ENCODE data around the gene PADI2. TPM values are rescaled to one million over a fixed set of nuclear protein-coding genes. Genes with fewer than 3 reads are reported as not detected.

PADI2 gene
- total and polyA plus RNA-seq, 4 experiments from 2014 or later = 0.14 TPM; not detected in 3

DNA sequence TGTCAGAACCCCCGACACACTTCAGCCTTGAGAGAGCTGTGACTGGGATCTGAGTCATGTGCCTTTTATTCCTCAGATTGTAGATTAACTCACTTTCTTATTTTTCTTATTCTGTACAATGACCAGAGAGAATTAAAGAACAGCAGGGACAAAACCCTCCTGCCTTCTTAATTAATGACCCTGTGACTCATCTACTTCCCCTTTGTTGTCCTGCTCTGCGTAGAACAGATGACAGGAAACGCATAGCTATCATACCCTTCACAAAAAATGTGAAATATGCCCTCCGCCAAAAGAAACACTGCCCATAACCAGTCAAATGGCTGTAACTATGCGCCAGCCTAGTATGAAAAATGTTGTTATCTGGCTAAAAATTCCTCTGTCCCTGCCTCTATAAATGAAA, 9.1 kb upstream of the PADI2 start:
- no peak for DNase-seq
- POLR2A ChIA-PET (ENCODE audit: partially characterized antibody) = no interaction called here
- H3K9me3 ChIP-seq (ENCODE audit: control insufficient read depth in 1 of 2, low read length in 2 of 2) = no peaks in the 10 kb centered on the region
- H3K4me1 ChIP-seq (ENCODE audit: insufficient read depth, low read length) = no peaks in the 10 kb centered on the region
- H3K36me3 ChIP-seq (ENCODE audit: insufficient read depth, low read length) = no peaks in the 10 kb centered on the region
- no peaks in the 10 kb centered on the region for H3K9me3 Mint-ChIP-seq
- H3K4me3 Mint-ChIP-seq = no peak overlapping the region
- peaks cover 7 to 12% of the 10 kb centered on the region in 2 donors for H3K27me3 Mint-ChIP-seq
- no peaks in the 10 kb centered on the region for H3K36me3 Mint-ChIP-seq
- no peak overlapping the region for H3K4me3 ChIP-seq (ENCODE audit: low read length in 2 of 2)
- H3K27me3 ChIP-seq (ENCODE audit: insufficient read depth, low read length) = no peaks in the 10 kb centered on the region
- H3K4me1 Mint-ChIP-seq = peaks cover 0 to 2% (median 0%) of the 10 kb centered on the region in 4 donors
- CTCF ChIA-PET (ENCODE audit: partially characterized antibody) = interaction anchor here (9.2 kb wide), 1 partner anchor 109 kb away, joined by 144 read pairs; no protein-coding TSS in a partner anchor
- no peak overlapping the region for H3K27ac ChIP-seq (ENCODE audit: low read depth, low read length)
- H3K27ac Mint-ChIP-seq = no peak overlapping the region
- intact Hi-C loops (cut with micrococcal nuclease) = loop anchor here (10.0 kb wide), 1 partner anchor 206 kb away; no protein-coding TSS in a partner anchor

DNA sequence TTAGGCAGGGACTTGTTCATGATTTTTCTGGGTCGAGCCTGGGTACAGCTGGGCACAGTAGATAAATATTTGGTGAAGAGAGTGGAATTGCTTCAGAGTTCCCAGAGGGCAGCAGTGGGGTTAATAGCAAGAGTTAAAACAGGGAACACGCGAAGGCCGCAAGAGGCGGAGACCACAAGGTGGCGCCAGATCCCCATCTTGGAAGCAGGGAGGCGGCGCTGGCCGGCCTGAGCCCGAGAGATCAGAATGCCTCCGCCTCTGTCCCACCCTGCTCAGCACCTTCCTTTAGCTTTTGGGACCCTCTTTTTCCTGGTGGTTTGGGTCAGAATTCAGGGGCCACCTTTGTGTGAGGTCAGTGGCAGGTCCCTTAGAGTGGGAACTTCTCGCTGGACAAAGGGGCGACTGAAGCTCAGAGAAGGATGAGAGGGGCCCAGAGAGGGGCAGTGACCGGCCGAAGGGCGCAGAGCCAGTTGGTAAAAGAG, 6.5 kb upstream of the PADI2 start:
- H3K27ac Mint-ChIP-seq = peak overlapping the region in 1 of 7 donors; percentile 30

DNA sequence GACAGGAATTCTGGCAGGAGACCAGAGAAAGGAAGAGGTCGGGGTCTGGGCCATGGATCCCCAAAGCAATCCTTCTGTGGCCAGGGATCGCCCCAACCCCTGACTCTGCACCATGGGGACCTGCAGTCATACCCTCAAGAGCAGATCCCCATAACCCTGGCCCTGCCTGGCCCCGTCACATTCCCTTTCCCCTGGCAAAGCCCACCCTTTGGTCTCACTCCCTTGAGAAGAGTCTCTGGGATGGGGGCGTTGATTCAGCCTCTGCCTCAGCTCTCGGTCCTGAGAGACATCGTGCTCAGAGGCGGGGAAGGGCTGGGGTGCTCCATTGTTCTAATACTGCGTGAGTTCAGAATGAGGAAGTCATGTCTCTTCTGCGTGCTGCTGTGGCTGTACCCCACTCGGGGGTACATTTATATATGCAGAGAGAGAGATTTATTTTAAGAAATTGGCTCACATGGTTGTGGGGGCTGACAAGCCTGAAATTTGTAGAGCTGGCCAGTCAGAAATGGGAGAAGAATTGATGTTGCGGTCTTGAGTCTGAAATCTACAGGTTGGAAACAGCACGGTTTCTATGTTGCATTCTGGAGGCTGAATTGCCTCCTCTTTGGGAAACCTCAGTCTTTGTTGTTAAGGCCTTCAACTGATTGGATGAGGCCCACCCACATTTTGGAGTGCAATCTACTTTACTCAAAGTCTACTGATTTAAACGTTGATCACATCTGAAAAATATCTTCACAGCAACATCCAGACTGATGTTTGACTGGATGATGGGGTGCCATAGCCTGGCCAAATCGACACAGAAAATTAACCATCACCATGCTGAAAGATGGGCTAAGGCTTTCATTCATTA, 4.2 kb upstream of the PADI2 start:
- H3K27ac Mint-ChIP-seq = peak overlapping the region in 1 of 7 donors; percentile 64
- Histone ChIP-seq H3K27me3 (ENCODE audit: insufficient read depth, low read length) (peaks cover 5% of the 10 kb centered on the region), H3K27ac (ENCODE audit: low read depth, low read length) (no peak overlapping the region), H3K9me3 (ENCODE audit: control insufficient read depth in 1 of 2, low read length in 2 of 2) (no peaks in the 10 kb centered on the region), H3K36me3 (ENCODE audit: insufficient read depth, low read length) (no peaks in the 10 kb centered on the region), H3K4me3 (ENCODE audit: low read length in 2 of 2) (no peak overlapping the region), H3K4me1 (ENCODE audit: insufficient read depth, low read length) (peaks cover 10% of the 10 kb centered on the region)
- no peak overlapping the region for H3K4me3 Mint-ChIP-seq
- CTCF ChIA-PET (ENCODE audit: partially characterized antibody) = interaction anchor here (1.1 to 9.2 kb wide), 2 partner anchors 114 to 199 kb away, joined by 3 to 144 read pairs; no protein-coding TSS in a partner anchor
- DNase-seq = no peak
- intact Hi-C loops (cut with micrococcal nuclease) = loop anchor here (2.0 to 10.0 kb wide), 2 partner anchors 211 to 283 kb away; no protein-coding TSS in a partner anchor
- peaks cover 0 to 7% (median 4%) of the 10 kb centered on the region in 4 donors for H3K4me1 Mint-ChIP-seq
- POLR2A ChIA-PET (ENCODE audit: partially characterized antibody) = no interaction called here
- H3K27me3 Mint-ChIP-seq = peaks cover 8 to 27% of the 10 kb centered on the region in 2 donors
- H3K36me3 Mint-ChIP-seq = no peaks in the 10 kb centered on the region
- H3K9me3 Mint-ChIP-seq = no peaks in the 10 kb centered on the region

More for the DNA sequence above, 6.5 kb upstream of the PADI2 start:
- Mint-ChIP-seq H3K4me1 (peaks cover 0 to 2% (median 0%) of the 10 kb centered on the region in 4 donors), H3K4me3 (no peak overlapping the region), H3K36me3 (no peaks in the 10 kb centered on the region), H3K27me3 (peaks cover 5 to 18% of the 10 kb centered on the region in 2 donors), H3K9me3 (no peaks in the 10 kb centered on the region)
- H3K4me1 ChIP-seq (ENCODE audit: insufficient read depth, low read length) = no peaks in the 10 kb centered on the region
- no peaks in the 10 kb centered on the region for H3K36me3 ChIP-seq (ENCODE audit: insufficient read depth, low read length)
- no peaks in the 10 kb centered on the region for H3K27me3 ChIP-seq (ENCODE audit: insufficient read depth, low read length)
- H3K27ac ChIP-seq (ENCODE audit: low read depth, low read length) = no peak overlapping the region
- intact Hi-C loops (cut with micrococcal nuclease) = loop anchor here (1.0 to 10.0 kb wide), 3 partner anchors 112 to 281 kb away; no protein-coding TSS in a partner anchor
- CTCF ChIA-PET (ENCODE audit: partially characterized antibody) = interaction anchor here (0.9 to 9.2 kb wide), 9 partner anchors 10 to 211 kb away, joined by 3 to 144 read pairs (median 4); no protein-coding TSS in a partner anchor
- POLR2A ChIA-PET (ENCODE audit: partially characterized antibody) = interaction anchor here (1.6 kb wide), 1 partner anchor 111 kb away, joined by 6 read pairs; no protein-coding TSS in a partner anchor
- no peaks in the 10 kb centered on the region for H3K9me3 ChIP-seq (ENCODE audit: control insufficient read depth in 1 of 2, low read length in 2 of 2)
- no peak overlapping the region for H3K4me3 ChIP-seq (ENCODE audit: low read length in 2 of 2)
- peak; percentile 65 to 74 (median 69) for DNase-seq

DNA sequence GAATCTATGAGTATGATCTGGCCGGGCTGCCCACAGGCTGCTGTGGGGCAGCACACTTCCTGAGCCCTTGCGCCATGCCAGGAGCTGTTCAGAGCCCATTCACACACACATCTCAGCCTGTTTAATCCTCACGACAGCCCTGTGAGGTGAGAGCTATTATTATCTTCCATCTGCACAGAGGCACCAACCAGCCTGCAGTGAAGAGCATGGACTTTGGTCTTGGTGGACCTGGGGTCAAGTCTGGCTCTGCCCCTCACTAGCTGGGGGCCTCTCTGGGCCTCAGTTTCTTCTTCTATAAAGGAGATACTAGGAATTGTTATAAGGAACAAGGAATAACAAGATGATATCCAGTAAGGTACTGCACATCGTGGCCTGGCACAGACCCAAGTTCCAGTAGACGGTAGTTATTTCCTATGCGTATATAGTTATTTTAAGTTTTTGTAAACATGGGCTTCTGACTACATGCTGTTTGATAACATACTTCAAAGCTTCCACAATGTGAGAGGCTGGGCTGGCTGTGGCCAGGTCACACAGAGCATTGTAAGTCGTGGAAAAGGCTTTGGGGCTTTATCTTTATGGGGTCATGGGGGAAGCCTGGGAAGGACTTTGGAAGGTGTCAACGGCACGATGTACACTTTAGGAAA, 3.4 kb upstream of the PADI2 start:
- no peak overlapping the region for H3K4me3 ChIP-seq (ENCODE audit: low read length in 2 of 2)
- H3K36me3 ChIP-seq (ENCODE audit: insufficient read depth, low read length) = no peaks in the 10 kb centered on the region
- no peaks in the 10 kb centered on the region for H3K9me3 ChIP-seq (ENCODE audit: control insufficient read depth in 1 of 2, low read length in 2 of 2)
- H3K27ac Mint-ChIP-seq = peak overlapping the region in 1 of 7 donors; percentile 64
- H3K4me1 Mint-ChIP-seq = peaks cover 0 to 14% (median 4%) of the 10 kb centered on the region in 4 donors
- peaks cover 16 to 34% of the 10 kb centered on the region in 2 donors for H3K27me3 Mint-ChIP-seq
- no peaks in the 10 kb centered on the region for H3K36me3 Mint-ChIP-seq
- no peak for DNase-seq
- peaks cover 13% of the 10 kb centered on the region for H3K4me1 ChIP-seq (ENCODE audit: insufficient read depth, low read length)
- H3K27ac ChIP-seq (ENCODE audit: low read depth, low read length) = no peak overlapping the region
- H3K27me3 ChIP-seq (ENCODE audit: insufficient read depth, low read length) = peaks cover 7% of the 10 kb centered on the region
- H3K9me3 Mint-ChIP-seq = no peaks in the 10 kb centered on the region
- no peak overlapping the region for H3K4me3 Mint-ChIP-seq
- intact Hi-C loops (cut with micrococcal nuclease) = loop anchor here (10.0 kb wide), 1 partner anchor 212 kb away; no protein-coding TSS in a partner anchor
- ChIA-PET CTCF (ENCODE audit: partially characterized antibody) (interaction anchor here (9.2 kb wide), 1 partner anchor 115 kb away, joined by 144 read pairs; no protein-coding TSS in a partner anchor), POLR2A (ENCODE audit: partially characterized antibody) (no interaction called here)

DNA sequence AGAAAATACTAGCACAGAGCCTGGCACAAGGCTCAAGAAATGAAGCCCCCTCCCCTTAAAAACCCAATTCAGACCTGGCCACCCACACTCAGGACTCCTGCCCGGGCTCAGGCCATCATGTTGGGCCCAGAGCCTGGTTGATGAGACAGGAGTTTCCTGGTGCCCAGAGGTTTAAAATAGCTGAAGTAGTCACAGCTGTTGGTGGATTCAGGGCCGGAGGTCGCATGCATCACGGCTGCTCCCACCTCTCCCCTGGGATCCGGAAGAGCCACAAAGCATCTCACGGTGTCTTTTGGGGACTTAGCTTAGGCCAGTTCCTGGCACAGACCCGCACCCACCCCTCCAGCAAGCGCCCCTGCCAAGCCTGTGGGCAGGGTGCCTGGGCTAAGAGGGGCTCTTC, 2.6 kb upstream of the PADI2 start:
- no peak for DNase-seq
- peaks cover 13% of the 10 kb centered on the region for H3K4me1 ChIP-seq (ENCODE audit: insufficient read depth, low read length)
- ChIA-PET CTCF (ENCODE audit: partially characterized antibody) (interaction anchor here (0.7 to 9.2 kb wide), 3 partner anchors 13 to 115 kb away, joined by 3 to 144 read pairs (median 3); no protein-coding TSS in a partner anchor), POLR2A (ENCODE audit: partially characterized antibody) (no interaction called here)
- no peak overlapping the region for H3K27ac ChIP-seq (ENCODE audit: low read depth, low read length)
- no peak overlapping the region for H3K4me3 ChIP-seq (ENCODE audit: low read length in 2 of 2)
- peaks cover 7% of the 10 kb centered on the region for H3K27me3 ChIP-seq (ENCODE audit: insufficient read depth, low read length)
- Mint-ChIP-seq H3K27ac (no peak overlapping the region), H3K27me3 (peaks cover 19 to 40% of the 10 kb centered on the region in 2 donors), H3K4me1 (peaks cover 0 to 14% (median 4%) of the 10 kb centered on the region in 4 donors), H3K4me3 (no peak overlapping the region), H3K9me3 (no peaks in the 10 kb centered on the region), H3K36me3 (no peaks in the 10 kb centered on the region)
- intact Hi-C loops (cut with micrococcal nuclease) = loop anchor here (10.0 kb wide), 1 partner anchor 213 kb away; no protein-coding TSS in a partner anchor
- H3K36me3 ChIP-seq (ENCODE audit: insufficient read depth, low read length) = no peaks in the 10 kb centered on the region
- H3K9me3 ChIP-seq (ENCODE audit: control insufficient read depth in 1 of 2, low read length in 2 of 2) = no peaks in the 10 kb centered on the region

DNA sequence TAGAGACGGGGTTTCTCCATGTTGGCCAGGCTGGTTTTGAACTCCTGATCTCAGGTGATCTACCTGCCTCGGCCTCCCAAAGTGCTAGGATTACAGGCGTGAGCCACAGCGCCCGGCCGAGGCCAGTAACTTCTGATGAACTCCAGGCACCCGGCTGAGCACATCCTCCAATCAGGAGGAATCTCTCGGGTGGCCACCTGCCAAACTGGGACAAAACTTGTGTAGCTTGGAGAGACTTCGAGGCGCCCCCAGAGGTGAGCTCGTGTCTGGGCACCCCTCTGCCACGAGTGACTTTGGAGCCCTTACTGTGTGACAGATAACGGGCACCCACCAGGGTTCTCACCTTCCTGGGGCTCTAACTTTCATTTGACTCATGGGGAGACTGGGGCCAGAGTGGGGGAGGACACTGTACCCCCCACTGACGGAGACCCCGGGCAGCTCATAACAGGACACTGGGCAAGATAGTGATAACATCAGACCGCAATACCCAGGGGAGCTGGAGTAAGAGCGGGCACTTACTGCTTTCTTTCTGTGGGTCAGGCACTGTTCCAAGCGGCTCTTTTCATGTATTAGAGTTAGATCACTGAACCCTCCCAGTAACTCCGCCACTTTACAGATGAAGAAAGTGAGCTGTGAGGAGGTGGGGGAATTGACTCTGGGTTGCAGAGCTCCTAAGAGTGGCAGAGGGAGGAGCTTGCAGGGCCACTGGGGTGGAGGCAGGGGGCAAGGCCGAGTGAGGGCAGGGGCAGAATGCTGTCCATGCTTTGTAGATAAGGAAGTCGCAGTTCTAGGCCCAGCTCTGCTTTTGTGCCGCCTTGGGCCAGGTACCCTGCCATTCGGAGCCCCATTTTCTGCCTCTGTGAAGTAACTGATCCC, 1.9 kb upstream of the PADI2 start:
- intact Hi-C loops (cut with micrococcal nuclease) = loop anchor here (10.0 kb wide), 1 partner anchor 214 kb away; no protein-coding TSS in a partner anchor
- ChIA-PET POLR2A (ENCODE audit: partially characterized antibody) (no interaction called here), CTCF (ENCODE audit: partially characterized antibody) (interaction anchor here (0.7 to 9.2 kb wide), 3 partner anchors 14 to 116 kb away, joined by 3 to 144 read pairs (median 3); no protein-coding TSS in a partner anchor)
- peaks cover 0 to 14% (median 4%) of the 10 kb centered on the region in 4 donors for H3K4me1 Mint-ChIP-seq
- H3K27me3 ChIP-seq (ENCODE audit: insufficient read depth, low read length) = peaks cover 7% of the 10 kb centered on the region
- H3K36me3 ChIP-seq (ENCODE audit: insufficient read depth, low read length) = no peaks in the 10 kb centered on the region
- no peak overlapping the region for H3K4me3 ChIP-seq (ENCODE audit: low read length in 2 of 2)
- DNase-seq = no peak
- H3K27ac Mint-ChIP-seq = peak overlapping the region in 1 of 7 donors; percentile 29
- H3K9me3 Mint-ChIP-seq = no peaks in the 10 kb centered on the region
- H3K27ac ChIP-seq (ENCODE audit: low read depth, low read length) = no peak overlapping the region
- no peaks in the 10 kb centered on the region for H3K9me3 ChIP-seq (ENCODE audit: control insufficient read depth in 1 of 2, low read length in 2 of 2)
- H3K27me3 Mint-ChIP-seq = peaks cover 24 to 44% of the 10 kb centered on the region in 2 donors
- H3K4me1 ChIP-seq (ENCODE audit: insufficient read depth, low read length) = peaks cover 13% of the 10 kb centered on the region
- H3K36me3 Mint-ChIP-seq = no peaks in the 10 kb centered on the region
- no peak overlapping the region for H3K4me3 Mint-ChIP-seq
